ENCODE measurements around the gene HSPB6. TPM values are rescaled to one million over a fixed set of nuclear protein-coding genes. Genes with fewer than 3 reads are reported as not detected.
A peak's percentile ranks its signal among the peaks of the same experiment; 100 is the strongest.

HSPB6 gene
- total and polyA plus RNA-seq, 5 donors, result 107 to 209 (median 150) TPM

- under 1% methylated on average over 108 of the region's 109 CpGs for WGBS
- intact Hi-C loops (cut with DNase I), result loop anchor here in 2 of 4 donors (2.0 kb wide), 2 partner anchors 23 to 169 kb away; no protein-coding TSS in a partner anchor
Measured at GRCh38 chr19:35717665-35718344, 39.0 kb downstream of the HSPB6 start, which contains the start of gene KMT2B. KMT2B (plus strand) TSS chr19:35718003; CDS start chr19:35718019, 16 bp downstream.

GRCh38 chr19:35716801-35717664 lies 39.8 kb downstream of the HSPB6 start:
- DNase-seq (peak; percentile 97 to 99 (median 98)), ATAC-seq (peak; percentile 95 to 96)
- Histone ChIP-seq H3K4me1 (ENCODE audit: control insufficient read depth, insufficient read depth, low read length) (peaks cover 3% of the 10 kb centered on the region), H3K27ac (ENCODE audit: low read length) (peak overlapping the region; percentile 79), H3K9me3 (ENCODE audit: control insufficient read depth, low read length) (no peaks in the 10 kb centered on the region), H3K27me3 (ENCODE audit: control insufficient read depth, insufficient read depth) (no peaks in the 10 kb centered on the region), H3K4me3 (ENCODE audit: low read length) (peak overlapping the region; percentile 94)
- intact Hi-C loops (cut with DNase I), result loop anchor here in 2 of 4 donors (1.0 to 2.0 kb wide), 3 partner anchors 22 to 168 kb away; no protein-coding TSS in a partner anchor
- under 1% methylated on average over 77 of the region's 77 CpGs for WGBS

More at GRCh38 chr19:35717665-35718344, 39.0 kb downstream of the HSPB6 start, which contains the start of gene KMT2B:
- H3K4me3 ChIP-seq (ENCODE audit: low read length), result peak within 1 kb of the TSS; percentile 94
- ATAC-seq (peak; percentile 82), DNase-seq (no peak)
- peak within 1 kb of the TSS; percentile 79 for H3K27ac ChIP-seq (ENCODE audit: low read length)
- H3K9me3 ChIP-seq (ENCODE audit: control insufficient read depth, low read length), result no peaks in the 10 kb centered on the region
- H3K27me3 ChIP-seq (ENCODE audit: control insufficient read depth, insufficient read depth), result no peaks in the 10 kb centered on the region
- H3K4me1 ChIP-seq (ENCODE audit: control insufficient read depth, insufficient read depth, low read length), result peaks cover 3% of the 10 kb centered on the region

- peaks cover 3% of the 10 kb centered on the region for H3K4me1 ChIP-seq (ENCODE audit: control insufficient read depth, insufficient read depth, low read length)
- 3% methylated on average over 52 of the region's 52 CpGs for WGBS
- ATAC-seq (peak; percentile 42 to 58), DNase-seq (peak; percentile 71 to 88 (median 88))
- peak overlapping the region; percentile 79 for H3K27ac ChIP-seq (ENCODE audit: low read length)
- no peaks in the 10 kb centered on the region for H3K9me3 ChIP-seq (ENCODE audit: control insufficient read depth, low read length)
- no peaks in the 10 kb centered on the region for H3K27me3 ChIP-seq (ENCODE audit: control insufficient read depth, insufficient read depth)
- intact Hi-C loops (cut with DNase I), result loop anchor here in 2 of 4 donors (1.0 to 2.0 kb wide), 3 partner anchors 21 to 167 kb away; no protein-coding TSS in a partner anchor
- H3K4me3 ChIP-seq (ENCODE audit: low read length), result peak overlapping the region; percentile 94
Measured at GRCh38 chr19:35715981-35716800, 40.6 kb downstream of the HSPB6 start.

- intact Hi-C loops (cut with DNase I), result no loop called here
- Histone ChIP-seq H3K4me3 (ENCODE audit: low read length) (no peak overlapping the region), H3K4me1 (ENCODE audit: control insufficient read depth, insufficient read depth, low read length) (peaks cover 3% of the 10 kb centered on the region), H3K27ac (ENCODE audit: low read length) (no peak overlapping the region), H3K9me3 (ENCODE audit: control insufficient read depth, low read length) (no peaks in the 10 kb centered on the region), H3K27me3 (ENCODE audit: control insufficient read depth, insufficient read depth) (no peaks in the 10 kb centered on the region)
- 78% methylated on average over 7 of the region's 7 CpGs for WGBS
- no peak for ATAC-seq
- DNase-seq, result peak in 2 of 3 donors; percentile 21 to 52
Measured at GRCh38 chr19:35715355-35715809, 41.4 kb downstream of the HSPB6 start.

GRCh38 chr19:35714601-35715354 lies 42.1 kb downstream of the HSPB6 start:
- intact Hi-C loops (cut with DNase I), result no loop called here
- Histone ChIP-seq H3K27me3 (ENCODE audit: control insufficient read depth, insufficient read depth) (no peaks in the 10 kb centered on the region), H3K9me3 (ENCODE audit: control insufficient read depth, low read length) (no peaks in the 10 kb centered on the region), H3K4me1 (ENCODE audit: control insufficient read depth, insufficient read depth, low read length) (peaks cover 3% of the 10 kb centered on the region), H3K27ac (ENCODE audit: low read length) (no peak overlapping the region), H3K4me3 (ENCODE audit: low read length) (no peak overlapping the region)
- WGBS, result 74% methylated on average over 14 of the region's 14 CpGs
- DNase-seq, result peak in 1 of 3 donors; percentile 16
- ATAC-seq, result no peak

- WGBS, result 73% methylated on average over 12 of the region's 12 CpGs
- H3K4me1 ChIP-seq (ENCODE audit: control insufficient read depth, insufficient read depth, low read length), result peaks cover 3% of the 10 kb centered on the region
- no peak for ATAC-seq
- no peak for DNase-seq
- H3K27me3 ChIP-seq (ENCODE audit: control insufficient read depth, insufficient read depth), result no peaks in the 10 kb centered on the region
- no peak overlapping the region for H3K27ac ChIP-seq (ENCODE audit: low read length)
- no peak overlapping the region for H3K4me3 ChIP-seq (ENCODE audit: low read length)
- intact Hi-C loops (cut with DNase I), result no loop called here
- H3K9me3 ChIP-seq (ENCODE audit: control insufficient read depth, low read length), result no peaks in the 10 kb centered on the region
Measured at GRCh38 chr19:35713904-35714495, 42.8 kb downstream of the HSPB6 start.

GRCh38 chr19:35713506-35713850 lies 43.4 kb downstream of the HSPB6 start:
- no peak overlapping the region for H3K27ac ChIP-seq (ENCODE audit: low read length)
- ATAC-seq (no peak), DNase-seq (no peak)
- H3K27me3 ChIP-seq (ENCODE audit: control insufficient read depth, insufficient read depth), result no peaks in the 10 kb centered on the region
- H3K9me3 ChIP-seq (ENCODE audit: control insufficient read depth, low read length), result no peaks in the 10 kb centered on the region
- 73% methylated on average over 2 of the region's 2 CpGs for WGBS
- no peak overlapping the region for H3K4me3 ChIP-seq (ENCODE audit: low read length)
- intact Hi-C loops (cut with DNase I), result no loop called here
- peaks cover 3% of the 10 kb centered on the region for H3K4me1 ChIP-seq (ENCODE audit: control insufficient read depth, insufficient read depth, low read length)

- intact Hi-C loops (cut with DNase I), result no loop called here
- Histone ChIP-seq H3K9me3 (ENCODE audit: control insufficient read depth, low read length) (no peaks in the 10 kb centered on the region), H3K27me3 (ENCODE audit: control insufficient read depth, insufficient read depth) (no peaks in the 10 kb centered on the region), H3K4me1 (ENCODE audit: control insufficient read depth, insufficient read depth, low read length) (peaks cover 3% of the 10 kb centered on the region), H3K27ac (ENCODE audit: low read length) (no peak overlapping the region), H3K4me3 (ENCODE audit: low read length) (no peak overlapping the region)
- no peak for ATAC-seq
- 70% methylated on average over 11 of the region's 11 CpGs for WGBS
- DNase-seq, result peak in 1 of 3 donors; percentile 17
Measured at GRCh38 chr19:35712567-35713505, 44.0 kb downstream of the HSPB6 start.
